ENCODE data around the gene SDC4.

The SDC4 gene

GRCh38 chr20:45299786-45300185 lies 48.4 kb downstream of the SDC4 start:
- no peak for DNase-seq (ENCODE audit: low read depth)
- TF ChIP-seq MYC (IDR thresholded peaks at IDR 0.05; ENCODE audit: low read depth, low read length) (no peak), CTCF (IDR thresholded peaks at IDR 0.05; ENCODE audit: low read depth, low read length) (no peak)
- TF ChIP-seq, protein P1, sequence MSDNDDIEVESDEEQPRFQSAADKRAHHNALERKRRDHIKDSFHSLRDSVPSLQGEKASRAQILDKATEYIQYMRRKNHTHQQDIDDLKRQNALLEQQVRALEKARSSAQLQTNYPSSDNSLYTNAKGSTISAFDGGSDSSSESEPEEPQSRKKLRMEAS (IDR thresholded peaks at IDR 0.05; ENCODE audit: low read depth, low read length) = no peak
- no peak overlapping the region for H3K4me3 ChIP-seq (ENCODE audit: low read depth, low read length)

DNA sequence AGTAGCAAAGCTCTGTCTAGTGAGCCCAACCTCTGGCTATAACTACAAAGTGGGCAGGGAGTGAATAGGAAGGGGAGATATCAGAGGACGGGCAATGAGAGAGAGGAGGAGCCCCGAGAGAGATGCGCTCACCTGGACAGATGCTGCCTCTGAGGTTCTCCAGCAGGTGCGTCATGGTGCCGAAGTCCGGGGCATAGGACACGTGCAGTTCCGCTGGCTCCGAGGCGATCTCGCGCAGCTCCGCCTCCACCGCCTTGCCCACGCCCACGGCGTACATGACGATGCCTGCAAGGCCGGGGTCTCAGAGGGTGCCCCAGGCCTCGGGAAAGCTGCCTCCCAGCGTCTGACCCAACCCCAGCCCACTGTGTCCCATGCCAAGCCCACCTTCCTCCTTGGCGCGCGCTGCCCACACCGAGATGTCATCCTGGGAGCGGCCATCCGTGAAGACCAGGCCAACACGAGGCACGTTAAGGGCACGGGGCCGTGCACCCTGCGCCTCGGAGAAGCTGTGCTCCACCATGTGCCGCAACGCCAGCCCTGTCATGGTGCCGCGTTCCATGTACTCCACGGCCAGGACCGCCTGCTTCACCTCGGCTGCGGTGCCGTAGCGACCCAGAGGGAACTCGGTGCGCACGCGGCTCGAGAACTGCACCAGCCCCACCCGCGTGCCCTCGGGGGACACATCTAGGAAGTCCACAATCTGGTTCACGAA lies 50.3 kb downstream of the SDC4 start:
- H3K4me3 ChIP-seq (ENCODE audit: low read depth, low read length) = no peak overlapping the region
- TF ChIP-seq, protein P1 (IDR thresholded peaks at IDR 0.05; ENCODE audit: low read depth, low read length) = no peak
- TF ChIP-seq MYC (IDR thresholded peaks at IDR 0.05; ENCODE audit: low read depth, low read length) (no peak), CTCF (IDR thresholded peaks at IDR 0.05; ENCODE audit: low read depth, low read length) (no peak), POLR2A (IDR thresholded peaks at IDR 0.05; ENCODE audit: extremely low read depth, insufficient read length) (no peak)
- no peak for DNase-seq (ENCODE audit: low read depth)

- TF ChIP-seq POLR2A (IDR thresholded peaks at IDR 0.05; ENCODE audit: extremely low read depth, insufficient read length) (no peak), CTCF (IDR thresholded peaks at IDR 0.05; ENCODE audit: low read depth, low read length) (no peak), MYC (IDR thresholded peaks at IDR 0.05; ENCODE audit: low read depth, low read length) (no peak)
- TF ChIP-seq, protein P1 (IDR thresholded peaks at IDR 0.05; ENCODE audit: low read depth, low read length) = no peak
- no peak for DNase-seq (ENCODE audit: low read depth)
- H3K4me3 ChIP-seq (ENCODE audit: low read depth, low read length) = no peak overlapping the region
Measured at GRCh38 chr20:45294659-45295058, 53.6 kb downstream of the SDC4 start.

GRCh38 chr20:45294003-45294368 lies 54.2 kb downstream of the SDC4 start:
- TF ChIP-seq CTCF (IDR thresholded peaks at IDR 0.05; ENCODE audit: low read depth, low read length) = no peak
- DNase-seq (ENCODE audit: low read depth) = no peak
- no peak overlapping the region for H3K4me3 ChIP-seq (ENCODE audit: low read depth, low read length)

- peak overlapping the region; percentile 49 for H3K4me3 ChIP-seq (ENCODE audit: low read depth, low read length)
- peak; percentile 90 for DNase-seq (ENCODE audit: low read depth)
- TF ChIP-seq MYC (IDR thresholded peaks at IDR 0.05; ENCODE audit: low read depth, low read length) (no peak), CTCF (IDR thresholded peaks at IDR 0.05; ENCODE audit: low read depth, low read length) (peak; percentile 97)
Measured at GRCh38 chr20:45293041-45294002, 54.9 kb downstream of the SDC4 start.
